HepG2 (cell line): ENCODE data around the gene CAMSAP1. TPM values are rescaled to one million over a fixed set of nuclear protein-coding genes. Genes with fewer than 3 reads are reported as not detected.

ENCODE experiments used
- ATAC-seq: fragments of 200-7000 bp; cut with Tn5 transposase; 3 replicates; pipeline ENCODE4 v1.9.1; 2020; ENCODE audit warnings: mild to moderate bottlenecking, moderate library complexity
- BruUV-seq: library from RNA; stranded (reverse); fragments of 400-500 nt; replicated peaks from 2 replicates; lab custom pipeline; 2021; lab: Mats Ljungman, UMichigan
- CTCF ChIA-PET: fragments of 300-600 bp; formaldehyde crosslinking; extraction: SDS; loops from one replicate; lab custom pipeline; 2021; ENCODE audit warnings: low total read pairs, inconsistent platforms, low intra/inter-chr PET ratio; lab: Yijun Ruan, JAX
- POLR2A ChIA-PET: fragments of 350-600 bp; sonication (Branson Sonifier 250); formaldehyde crosslinking; loops from one replicate; lab custom pipeline; 2020; ENCODE audit warnings: antibody characterized with exemption, inconsistent platforms; lab: Yijun Ruan, JAX
- DNase-seq: peaks from one replicate; pipeline ENCODE4 v3.0.0-alpha.2; 2015; ENCODE audit warnings: low spot score
- FAIRE-seq: peaks from 3 replicates; lab custom pipeline; 2011; peaks lifted over from hg19 to GRCh38; lab: Jason Lieb, UNC
- H2AFZ ChIP-seq: one replicate; pipeline ENCODE4 v1.6.1; 2011; ENCODE audit warnings: low read length, inconsistent platforms
- H3K27ac ChIP-seq: fragments of 300-600 bp; 3 replicates; pipeline ENCODE4 v1.8.0; 2011; ENCODE audit warnings: mixed run types, mild to moderate bottlenecking, mixed read lengths, low read length, inconsistent platforms; ENCODE audit not compliant: insufficient read depth; ENCODE audit errors: extremely low read length
- H3K27me3 ChIP-seq, 2 experiments: fragments of 200-600 bp in 1 of 2; 2 replicates in 1 of 2; 3 replicates in 1 of 2; pipeline versions ENCODE4 v1.6.0 to v1.8.0; 2011; ENCODE audit warnings: low read length in 2 of 2, mild to moderate bottlenecking in 2 of 2, moderate library complexity in 2 of 2, inconsistent platforms in 1 of 2; ENCODE audit not compliant: insufficient read depth in 2 of 2, control insufficient read depth in 1 of 2
- H3K36me3 ChIP-seq, 2 experiments: fragments of 200-600 bp in 1 of 2; replicated peaks in 1 of 2; 2 replicates in 1 of 2; 3 replicates in 1 of 2; pipeline versions ENCODE4 v1.5.1 to v1.8.0; 2011; ENCODE audit warnings: low read length in 2 of 2, inconsistent platforms in 1 of 2; ENCODE audit not compliant: insufficient read depth in 2 of 2, control insufficient read depth in 1 of 2
- H3K4me1 ChIP-seq: 2 replicates; pipeline ENCODE4 v1.5.1; 2012; ENCODE audit warnings: low read length, inconsistent platforms; ENCODE audit not compliant: insufficient read depth
- H3K4me2 ChIP-seq: 2 replicates; pipeline ENCODE4 v1.6.0; 2011; ENCODE audit warnings: low read depth, low read length, inconsistent platforms
- H3K4me3 ChIP-seq, 3 experiments: fragments of 200-600 bp in 1 of 3; sonication (generic), shearing (Covaris generic) in 1 of 3; replicated peaks in 1 of 3; 2 replicates each; pipeline ENCODE4 v1.5.1; 2011 to 2016; ENCODE audit warnings: low read length in 3 of 3, inconsistent platforms in 2 of 3, low read depth in 2 of 3, mild to moderate bottlenecking in 2 of 3, control low read depth in 1 of 3, mixed read lengths in 1 of 3; ENCODE audit not compliant: insufficient read depth in 1 of 3
- H3K79me2 ChIP-seq: one replicate; pipeline ENCODE4 v1.6.1; 2011; ENCODE audit warnings: low read length, inconsistent platforms; ENCODE audit not compliant: insufficient read depth
- H3K9ac ChIP-seq: 2 replicates; pipeline ENCODE4 v1.6.0; 2011; ENCODE audit warnings: mild to moderate bottlenecking, low read depth, low read length, inconsistent platforms; ENCODE audit not compliant: insufficient read depth
- H3K9me3 ChIP-seq: 2 replicates; pipeline ENCODE4 v1.5.1; 2012; ENCODE audit warnings: mild to moderate bottlenecking, low read length
- H4K20me1 ChIP-seq: 2 replicates; pipeline ENCODE4 v1.6.0; 2011; ENCODE audit warnings: inconsistent platforms, mild to moderate bottlenecking, low read length, moderate library complexity; ENCODE audit not compliant: insufficient read depth
- ADNP ChIP-seq: sonication (generic); formaldehyde crosslinking; IDR thresholded peaks from 2 replicates; pipeline ENCODE4 v1.4.0; 2020; ENCODE audit warnings: missing genetic modification reagents
- ARNT ChIP-seq: fragments of 450-650 bp; IDR thresholded peaks from 2 replicates; pipeline ENCODE4 v1.6.1; 2017
- BCLAF1 ChIP-seq: fragments of 450-650 bp; IDR thresholded peaks from 2 replicates; pipeline ENCODE4 v1.6.1; 2017; ENCODE audit warnings: mild to moderate bottlenecking
- BORCS8-MEF2B ChIP-seq: sonication (generic); formaldehyde crosslinking; IDR thresholded peaks from 2 replicates; pipeline ENCODE4 v1.8.0; 2022; ENCODE audit warnings: mild to moderate bottlenecking, missing genetic modification reagents
- MEIS1 ChIP-seq: sonication (generic); formaldehyde crosslinking; IDR thresholded peaks from 2 replicates; pipeline ENCODE4 v1.9.0; 2021; ENCODE audit warnings: mild to moderate bottlenecking, missing genetic modification reagents, moderate library complexity, borderline replicate concordance
- SAFB2 ChIP-seq: sonication (generic); formaldehyde crosslinking; IDR thresholded peaks from 2 replicates; pipeline ENCODE4 v1.5.1; 2020; ENCODE audit warnings: missing genetic modification reagents, low read depth, mild to moderate bottlenecking, borderline replicate concordance
- TCF7L2 ChIP-seq: IDR thresholded peaks from 2 replicates; pipeline ENCODE4 v1.6.1; 2011; ENCODE audit warnings: mild to moderate bottlenecking, low read depth, low read length, moderate library complexity
- ZNF33B ChIP-seq: sonication (generic); formaldehyde crosslinking; IDR thresholded peaks from 2 replicates; pipeline ENCODE4 v1.5.1; 2020; ENCODE audit warnings: mild to moderate bottlenecking, missing genetic modification reagents
- ZNF431 ChIP-seq: sonication (generic); formaldehyde crosslinking; IDR thresholded peaks from 2 replicates; pipeline ENCODE4 v1.9.0; 2022; ENCODE audit warnings: missing genetic modification reagents, low read depth, mild to moderate bottlenecking, borderline replicate concordance
- ZNF530 ChIP-seq: sonication (generic); formaldehyde crosslinking; IDR thresholded peaks from 2 replicates; pipeline ENCODE4 v1.5.0; 2020; ENCODE audit warnings: low read depth, mild to moderate bottlenecking, missing genetic modification reagents
- ZNF766 ChIP-seq: sonication (generic); formaldehyde crosslinking; IDR thresholded peaks from 2 replicates; pipeline ENCODE4 v1.5.0; 2020; ENCODE audit warnings: missing genetic modification reagents, borderline replicate concordance
- ZNF816 ChIP-seq: sonication (generic); formaldehyde crosslinking; IDR thresholded peaks from 2 replicates; pipeline ENCODE4 v1.8.0; 2022; ENCODE audit warnings: missing genetic modification reagents, mild to moderate bottlenecking, borderline replicate concordance
- WGBS: methylation state at CpG from one replicate; pipeline ENCODE4 v1.1.6; 2017; ENCODE audit warnings: low lambda C conversion rate; 5-methylcytosine and 5-hydroxymethylcytosine counted together
- in situ Hi-C: cut with HindIII; loops from 2 replicates; pipeline ENCODE4 v1.10.0; 2017; ENCODE audit warnings: low pct_unique_long_range_greater_than_20kb; ENCODE audit not compliant: extremely low pct_ligation_motif_present
- intact Hi-C: fragments of 100-400 bp; cut with micrococcal nuclease; formaldehyde crosslinking; loops from one replicate; pipeline ENCODE4 v1.10.0; 2022; ENCODE audit not compliant: unreplicated experiment
- polyA plus RNA-seq, 8 experiments: library from polyadenylated mRNA; depleted of rRNA in 3 of 8; stranded (reverse) in 7 of 8; unstranded in 1 of 8; fragments of >200 nt; fragmentation: Illumina TruSeq in 4 of 8; extraction: Trizol in 4 of 8; gene quantifications; 2 replicates each; pipeline versions ENCODE4 v1.2.1 to v1.2.3, GENCODE V29; 2011 to 2016; ENCODE audit warnings: low read depth in 4 of 8, missing spikeins in 1 of 8, mixed read lengths in 1 of 8; ENCODE audit not compliant: insufficient read depth in 1 of 8
- total RNA-seq, 5 experiments: library from RNA; depleted of rRNA; stranded (reverse); fragments of >200 nt; fragmentation: Illumina TruSeq; extraction: Trizol; gene quantifications; 2 replicates each; pipeline ENCODE4 v1.2.3, GENCODE V29; 2016; ENCODE audit warnings: low read depth in 1 of 5
- TF ChIP-seq, protein P1 (sequence below), 2 experiments: sonication (generic) in 1 of 2; formaldehyde crosslinking in 1 of 2; IDR thresholded peaks; 2 replicates each; pipeline versions ENCODE4 v1.4.0 to v1.6.1; 2016 to 2020; ENCODE audit warnings: borderline replicate concordance in 1 of 2, low read depth in 1 of 2, mild to moderate bottlenecking in 1 of 2, missing genetic modification reagents in 1 of 2

Gene CAMSAP1
- total and polyA plus RNA-seq, 2 of the 13 experiments (the other 11 are each of a cell fraction or from before 2014, with no cell fraction given): 3.8 to 12.4 TPM

- WGBS: 97% methylated on average over 8 of the region's 8 CpGs
- no peak for DNase-seq
- Histone ChIP-seq H3K27ac (no peak overlapping the region), H3K4me2 (no peak overlapping the region), H3K4me1 (no peaks in the 10 kb centered on the region), H3K9me3 (no peaks in the 10 kb centered on the region), H3K4me3 (no peak overlapping the region), H3K27me3 (no peaks in the 10 kb centered on the region), H4K20me1 (peaks cover 11% of the 10 kb centered on the region; the same call in 1 of the 2 replicates), H2AFZ (no peak overlapping the region), H3K79me2 (peaks cover 14% of the 10 kb centered on the region), H3K36me3 (peaks cover 2 to 4% of the 10 kb centered on the region in 2 experiments; a peak in 3 of 5 replicates), H3K9ac (no peak overlapping the region)
- FAIRE-seq: no peak
- BruUV-seq: no TSS peak
- in situ Hi-C loops: loop anchor here (10.0 kb wide), 1 partner anchor 262 kb away; no protein-coding TSS in a partner anchor
- ChIA-PET POLR2A (no interaction called here), CTCF (no interaction called here)
- no peak for ATAC-seq
- intact Hi-C loops: no loop called here
- no peak for TF ChIP-seq ADNP (CRISPR knock-in tag)
- no peak for TF ChIP-seq SAFB2 (CRISPR knock-in tag)
- no peak for TF ChIP-seq ZNF33B (CRISPR knock-in tag)
- TF ChIP-seq BCLAF1: no peak
- no peak for TF ChIP-seq ZNF431 (CRISPR knock-in tag)
- no peak for TF ChIP-seq TCF7L2
- TF ChIP-seq ZNF530: no peak
- no peak for TF ChIP-seq ZNF766 (CRISPR knock-in tag)
- TF ChIP-seq BORCS8-MEF2B (CRISPR knock-in tag): no peak
- TF ChIP-seq MEIS1: no peak
- no peak for TF ChIP-seq ARNT
- TF ChIP-seq, protein P1, sequence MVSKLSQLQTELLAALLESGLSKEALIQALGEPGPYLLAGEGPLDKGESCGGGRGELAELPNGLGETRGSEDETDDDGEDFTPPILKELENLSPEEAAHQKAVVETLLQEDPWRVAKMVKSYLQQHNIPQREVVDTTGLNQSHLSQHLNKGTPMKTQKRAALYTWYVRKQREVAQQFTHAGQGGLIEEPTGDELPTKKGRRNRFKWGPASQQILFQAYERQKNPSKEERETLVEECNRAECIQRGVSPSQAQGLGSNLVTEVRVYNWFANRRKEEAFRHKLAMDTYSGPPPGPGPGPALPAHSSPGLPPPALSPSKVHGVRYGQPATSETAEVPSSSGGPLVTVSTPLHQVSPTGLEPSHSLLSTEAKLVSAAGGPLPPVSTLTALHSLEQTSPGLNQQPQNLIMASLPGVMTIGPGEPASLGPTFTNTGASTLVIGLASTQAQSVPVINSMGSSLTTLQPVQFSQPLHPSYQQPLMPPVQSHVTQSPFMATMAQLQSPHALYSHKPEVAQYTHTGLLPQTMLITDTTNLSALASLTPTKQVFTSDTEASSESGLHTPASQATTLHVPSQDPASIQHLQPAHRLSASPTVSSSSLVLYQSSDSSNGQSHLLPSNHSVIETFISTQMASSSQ (IDR thresholded peaks at IDR 0.05; ENCODE audit: low read depth): no peak
- TF ChIP-seq, protein P1 (CRISPR knock-in tag; IDR thresholded peaks at IDR 0.05; ENCODE audit: borderline replicate concordance): no peak
- TF ChIP-seq ZNF816 (CRISPR knock-in tag): no peak
These were observed 44.5 kb downstream of the CAMSAP1 start for GRCh38 chr9:135862809-135863208.
